ENCODE results near the gene CHST13.

CHST13 gene

DNA sequence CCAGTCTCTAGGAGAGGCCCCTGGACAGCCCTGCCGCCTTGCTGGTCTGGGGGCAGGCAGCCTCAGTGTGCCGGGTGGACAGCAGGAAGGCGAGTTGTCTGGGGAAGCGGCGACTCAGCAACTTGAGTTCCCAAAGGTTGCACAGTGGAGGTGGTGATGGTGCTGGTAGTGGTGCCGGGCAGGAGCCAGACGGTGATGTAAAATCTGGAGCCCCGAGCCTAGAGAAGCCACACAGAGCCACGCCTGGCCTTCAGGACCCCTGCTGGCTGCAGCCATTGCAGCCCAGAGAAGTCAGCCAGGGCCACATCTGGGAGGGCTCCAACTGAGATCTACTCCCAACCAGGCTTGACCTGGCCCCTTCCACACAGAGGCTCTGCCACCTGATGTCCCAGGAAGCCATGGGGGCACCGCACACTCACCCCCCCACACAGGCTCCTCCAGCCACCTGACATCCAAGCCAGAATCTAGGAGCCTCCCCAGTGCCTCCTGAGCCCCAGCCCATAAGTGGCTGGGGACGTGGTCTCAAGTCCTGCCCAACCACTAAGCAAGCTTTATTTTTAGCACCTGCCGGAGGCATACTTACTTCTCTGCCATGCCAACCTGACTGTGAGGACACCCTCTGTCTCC, 26.0 kb downstream of the CHST13 start:
- DNase-seq (ENCODE audit: low read depth, low spot score) = no peak
- Histone ChIP-seq H3K4me1 (ENCODE audit: control insufficient read depth, insufficient read depth, low read length) (peaks cover 7% of the 10 kb centered on the region), H3K27ac (ENCODE audit: low read length) (no peak overlapping the region), H3K27me3 (ENCODE audit: control insufficient read depth, insufficient read depth, low read length) (no peaks in the 10 kb centered on the region), H3K9me3 (ENCODE audit: control insufficient read depth, insufficient read depth, low read length) (no peaks in the 10 kb centered on the region), H3K4me3 (ENCODE audit: low read length) (no peak overlapping the region), H3K36me3 (ENCODE audit: control insufficient read depth, insufficient read depth, low read length) (no peaks in the 10 kb centered on the region)
- no CpG with 5 or more reads among the region's 12 CpGs for WGBS (ENCODE audit: insufficient coverage, insufficient read length)

DNA sequence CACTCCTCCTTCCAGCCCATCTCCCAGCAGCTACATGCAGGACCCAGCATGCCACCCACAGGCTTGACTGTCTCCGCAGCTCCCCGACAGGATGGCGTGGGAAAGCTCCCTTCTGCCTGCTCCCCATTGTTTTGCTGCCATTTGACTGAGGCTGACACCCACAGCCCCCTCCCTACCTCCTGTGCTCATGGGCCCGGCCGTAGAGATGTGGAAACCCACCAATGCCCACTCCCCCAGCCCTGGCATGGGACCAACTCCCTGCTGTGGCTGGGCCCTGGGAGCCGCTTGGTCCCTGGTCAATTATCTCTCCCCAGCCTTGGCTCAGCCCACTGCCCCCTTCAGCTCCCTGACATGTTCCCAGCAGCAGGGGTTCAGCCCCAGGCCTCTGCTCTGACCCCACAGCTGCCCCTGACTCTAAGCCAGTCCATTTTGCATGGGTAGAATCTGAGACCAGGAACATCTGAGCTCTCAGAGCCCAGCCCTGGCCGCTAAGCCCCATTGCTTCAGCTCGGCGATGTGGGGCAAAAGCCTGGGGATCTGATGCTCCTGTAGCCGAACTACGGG, 26.6 kb downstream of the CHST13 start:
- Histone ChIP-seq H3K4me1 (ENCODE audit: control insufficient read depth, insufficient read depth, low read length) (peaks cover 7% of the 10 kb centered on the region), H3K9me3 (ENCODE audit: control insufficient read depth, insufficient read depth, low read length) (no peaks in the 10 kb centered on the region), H3K4me3 (ENCODE audit: low read length) (no peak overlapping the region), H3K27ac (ENCODE audit: low read length) (no peak overlapping the region), H3K36me3 (ENCODE audit: control insufficient read depth, insufficient read depth, low read length) (no peaks in the 10 kb centered on the region), H3K27me3 (ENCODE audit: control insufficient read depth, insufficient read depth, low read length) (no peaks in the 10 kb centered on the region)
- no CpG with 5 or more reads among the region's 11 CpGs for WGBS (ENCODE audit: insufficient coverage, insufficient read length)
- DNase-seq (ENCODE audit: low read depth, low spot score) = no peak

DNA sequence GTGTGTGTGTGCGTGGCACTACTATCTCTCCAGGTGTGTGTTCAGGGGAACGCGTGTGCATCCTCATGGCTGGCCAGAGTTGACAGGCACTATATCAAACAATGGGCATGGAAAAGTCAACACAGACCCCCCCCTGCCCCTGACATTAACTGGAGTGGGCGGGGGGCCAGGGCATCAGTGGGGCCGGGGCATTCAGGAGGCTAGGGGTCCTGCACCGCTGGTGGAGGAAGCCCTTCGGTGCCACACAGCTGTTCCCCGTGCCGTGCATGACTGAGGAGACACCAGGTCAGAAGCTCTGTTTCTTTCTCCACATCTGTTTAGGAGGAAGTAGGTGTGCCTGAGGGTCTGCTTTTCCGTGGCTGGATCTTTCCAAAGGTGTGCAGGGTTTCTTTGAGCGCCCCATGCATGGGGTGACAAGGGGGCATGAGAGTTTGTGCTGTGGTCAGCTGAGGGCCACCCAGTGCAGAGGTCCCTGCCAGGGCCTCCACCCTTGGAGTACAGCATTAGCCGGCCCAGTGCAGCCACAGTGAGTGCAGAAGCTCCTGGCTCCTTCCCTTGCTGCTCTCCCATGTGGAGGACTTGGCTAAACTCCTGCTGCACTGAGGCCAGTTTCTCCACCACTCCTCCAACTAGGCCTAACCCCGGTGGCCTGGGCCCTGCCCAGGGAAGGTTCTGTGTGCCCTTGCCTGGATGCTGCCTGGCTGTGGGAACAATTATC, 27.3 kb downstream of the CHST13 start:
- peaks cover 7% of the 10 kb centered on the region for H3K4me1 ChIP-seq (ENCODE audit: control insufficient read depth, insufficient read depth, low read length)
- no peaks in the 10 kb centered on the region for H3K9me3 ChIP-seq (ENCODE audit: control insufficient read depth, insufficient read depth, low read length)
- no peaks in the 10 kb centered on the region for H3K27me3 ChIP-seq (ENCODE audit: control insufficient read depth, insufficient read depth, low read length)
- no peak overlapping the region for H3K27ac ChIP-seq (ENCODE audit: low read length)
- H3K4me3 ChIP-seq (ENCODE audit: low read length) = no peak overlapping the region
- no CpG with 5 or more reads among the region's 13 CpGs for WGBS (ENCODE audit: insufficient coverage, insufficient read length)
- DNase-seq (ENCODE audit: low read depth, low spot score) = no peak
- no peaks in the 10 kb centered on the region for H3K36me3 ChIP-seq (ENCODE audit: control insufficient read depth, insufficient read depth, low read length)

DNA sequence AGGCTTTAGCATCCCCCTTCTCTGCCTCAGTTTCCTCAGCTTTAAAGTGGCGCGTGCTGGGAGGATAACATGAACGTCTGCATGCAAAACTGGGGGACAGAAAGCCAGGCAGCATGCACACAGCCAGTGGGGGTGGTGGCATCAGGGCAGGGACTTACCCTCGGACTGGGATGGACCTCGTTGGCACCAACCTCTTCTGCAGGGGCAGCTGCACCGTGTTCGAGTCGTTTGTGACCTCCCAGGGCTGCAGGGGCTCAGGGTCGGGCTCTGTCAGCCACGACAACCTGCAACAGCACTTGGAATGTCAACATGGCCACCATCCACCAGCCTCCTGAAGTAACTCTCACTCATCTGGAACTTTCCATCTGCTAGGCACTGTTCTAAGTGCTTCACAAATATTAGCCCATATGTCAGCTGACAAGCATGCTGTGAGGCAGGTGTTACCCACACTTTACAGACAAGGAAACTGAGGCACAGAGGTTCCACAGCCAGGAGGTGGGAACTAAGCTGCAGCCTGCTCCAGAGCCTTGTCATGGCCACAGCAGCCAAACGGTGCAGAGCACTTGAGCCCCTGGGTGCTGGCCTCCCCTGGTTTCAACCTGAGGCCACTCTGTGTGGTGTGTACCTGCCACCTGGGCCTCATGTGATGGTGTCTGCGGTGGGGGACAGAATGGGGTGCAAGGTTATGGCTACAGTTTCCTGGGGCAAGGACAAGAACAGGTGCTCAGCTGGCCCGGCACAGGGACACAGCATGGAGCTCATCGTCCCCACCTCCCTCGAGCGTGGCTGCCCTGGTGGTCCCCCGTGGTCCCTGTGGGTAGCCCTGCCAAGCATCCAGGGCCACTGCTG, 28.1 kb downstream of the CHST13 start:
- no peak for DNase-seq (ENCODE audit: low read depth, low spot score)
- Histone ChIP-seq H3K36me3 (ENCODE audit: control insufficient read depth, insufficient read depth, low read length) (no peaks in the 10 kb centered on the region), H3K4me1 (ENCODE audit: control insufficient read depth, insufficient read depth, low read length) (peaks cover 7% of the 10 kb centered on the region), H3K4me3 (ENCODE audit: low read length) (no peak overlapping the region), H3K9me3 (ENCODE audit: control insufficient read depth, insufficient read depth, low read length) (no peaks in the 10 kb centered on the region), H3K27me3 (ENCODE audit: control insufficient read depth, insufficient read depth, low read length) (no peaks in the 10 kb centered on the region), H3K27ac (ENCODE audit: low read length) (no peak overlapping the region)
- WGBS (ENCODE audit: insufficient coverage, insufficient read length) = no CpG with 5 or more reads among the region's 17 CpGs

DNA sequence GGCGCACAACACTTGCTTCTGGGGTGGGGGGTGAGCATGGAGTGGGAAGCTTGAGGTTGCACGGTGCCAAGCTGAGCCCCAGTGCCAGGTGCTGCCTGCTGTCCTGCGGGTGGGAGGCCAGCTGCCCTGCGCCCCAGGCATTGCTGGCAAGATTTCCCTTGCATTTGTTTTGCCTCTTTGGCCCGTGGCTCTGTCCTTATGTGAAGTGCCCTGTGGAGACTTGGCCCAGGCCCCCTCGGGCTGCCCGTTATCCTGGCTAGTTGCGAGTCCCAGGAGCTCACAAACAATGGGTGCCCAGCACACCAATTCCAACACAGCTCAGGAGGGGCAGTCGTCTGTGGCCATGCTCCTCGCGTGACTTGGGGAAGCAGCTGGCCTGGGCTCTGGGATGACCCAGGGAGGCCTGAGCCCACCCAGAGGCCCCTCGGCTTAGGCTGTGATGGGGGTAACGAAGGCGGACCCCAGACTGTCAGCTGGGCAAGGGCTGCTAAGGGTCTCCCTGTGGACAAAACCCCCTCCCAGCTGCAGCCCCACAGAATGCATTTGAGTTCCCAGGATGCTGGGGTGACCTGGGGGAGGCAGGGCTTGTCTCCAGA, 28.8 kb downstream of the CHST13 start:
- H3K4me3 ChIP-seq (ENCODE audit: low read length) = no peak overlapping the region
- H3K4me1 ChIP-seq (ENCODE audit: control insufficient read depth, insufficient read depth, low read length) = peaks cover 6% of the 10 kb centered on the region
- DNase-seq (ENCODE audit: low read depth, low spot score) = no peak
- no peaks in the 10 kb centered on the region for H3K9me3 ChIP-seq (ENCODE audit: control insufficient read depth, insufficient read depth, low read length)
- no peaks in the 10 kb centered on the region for H3K36me3 ChIP-seq (ENCODE audit: control insufficient read depth, insufficient read depth, low read length)
- H3K27ac ChIP-seq (ENCODE audit: low read length) = no peak overlapping the region
- no CpG with 5 or more reads among the region's 14 CpGs for WGBS (ENCODE audit: insufficient coverage, insufficient read length)
- H3K27me3 ChIP-seq (ENCODE audit: control insufficient read depth, insufficient read depth, low read length) = no peaks in the 10 kb centered on the region

DNA sequence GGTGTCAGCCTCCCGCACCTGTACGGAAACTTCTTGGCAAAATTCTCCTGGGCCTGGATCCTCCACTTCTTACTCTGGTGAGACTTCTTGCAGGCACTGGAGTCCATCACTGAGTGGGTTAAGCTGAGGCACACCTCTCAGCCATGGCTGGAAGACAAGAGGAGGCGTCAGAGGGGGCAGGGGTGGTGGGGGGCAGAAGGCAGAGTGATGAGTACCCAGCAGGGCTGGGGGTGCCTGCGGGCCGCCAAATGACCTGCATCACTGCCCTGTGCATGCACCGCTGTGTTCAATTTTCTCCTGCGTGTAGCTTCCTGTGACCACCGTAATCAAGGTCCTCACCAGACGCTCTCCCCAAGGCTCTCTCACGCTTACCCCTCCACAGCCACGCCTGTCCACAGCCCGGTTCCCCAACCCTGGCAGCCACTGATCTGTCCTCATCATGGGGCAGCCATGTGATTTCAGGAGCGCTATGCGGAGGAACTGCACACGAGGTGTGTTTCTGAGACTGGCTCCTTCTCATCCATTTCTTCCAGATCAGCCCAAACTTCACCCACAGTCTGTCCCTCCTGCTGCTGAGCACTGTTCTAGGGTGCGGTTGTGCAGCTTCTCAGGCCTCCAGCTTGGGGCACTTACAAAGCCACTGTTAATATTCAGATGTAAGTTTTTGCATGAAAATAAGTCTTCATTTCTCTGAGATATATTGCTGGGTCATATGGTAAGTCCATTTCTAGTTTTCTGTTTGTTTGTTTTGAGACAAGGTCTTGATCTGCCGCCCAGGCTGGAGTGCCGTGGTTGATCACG, 29.5 kb downstream of the CHST13 start:
- DNase-seq (ENCODE audit: low read depth, low spot score) = no peak
- no CpG with 5 or more reads among the region's 19 CpGs for WGBS (ENCODE audit: insufficient coverage, insufficient read length)
- H3K4me3 ChIP-seq (ENCODE audit: low read length) = no peak overlapping the region
- H3K27me3 ChIP-seq (ENCODE audit: control insufficient read depth, insufficient read depth, low read length) = no peaks in the 10 kb centered on the region
- H3K27ac ChIP-seq (ENCODE audit: low read length) = no peak overlapping the region
- H3K9me3 ChIP-seq (ENCODE audit: control insufficient read depth, insufficient read depth, low read length) = no peaks in the 10 kb centered on the region
- no peaks in the 10 kb centered on the region for H3K36me3 ChIP-seq (ENCODE audit: control insufficient read depth, insufficient read depth, low read length)
- H3K4me1 ChIP-seq (ENCODE audit: control insufficient read depth, insufficient read depth, low read length) = peaks cover 4% of the 10 kb centered on the region

DNA sequence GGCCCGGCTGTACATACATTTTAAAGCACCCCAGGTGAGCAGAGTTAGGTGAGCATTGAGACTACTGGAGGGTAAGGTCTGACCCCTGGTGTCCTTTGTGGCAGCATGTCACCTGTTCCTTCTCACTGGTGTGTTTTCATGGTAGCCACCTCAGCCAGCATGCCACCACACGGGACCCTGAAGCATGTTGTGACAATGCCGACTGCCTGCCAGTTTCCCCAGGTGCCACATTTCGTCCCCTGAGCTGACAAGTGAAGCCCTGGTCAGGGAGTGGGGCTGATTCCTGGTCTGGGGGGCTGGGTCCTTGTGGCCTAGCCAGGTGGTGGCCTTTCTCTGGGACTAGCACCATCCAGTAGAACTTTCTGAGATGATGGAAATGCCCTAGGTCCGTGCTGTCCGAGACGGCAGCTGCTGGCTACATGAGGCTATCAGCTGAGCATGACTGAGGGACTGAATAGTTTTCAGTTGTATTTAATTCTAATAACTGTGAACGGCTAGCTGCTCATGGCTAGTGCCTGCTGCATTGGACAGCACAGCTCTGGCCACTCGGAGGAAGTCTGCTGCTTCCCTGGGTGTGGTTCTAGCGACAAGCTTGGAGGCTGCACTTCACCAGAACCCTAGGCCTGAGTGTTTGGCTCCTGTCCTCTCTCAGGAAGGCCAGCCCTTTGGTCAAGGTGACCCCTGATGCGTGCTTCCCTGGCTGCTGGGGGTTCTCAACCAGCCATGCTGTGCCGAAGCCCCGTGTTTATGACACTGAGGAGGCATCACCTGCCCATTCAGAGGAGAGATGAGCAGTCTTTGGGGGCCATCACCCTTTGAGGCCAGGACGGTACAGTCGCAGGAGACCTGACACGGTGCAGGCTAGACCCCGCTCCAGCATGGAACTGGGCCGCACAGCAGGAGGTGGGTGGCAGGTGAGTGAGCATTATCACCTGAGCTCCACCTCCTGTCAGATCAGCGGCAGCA, 30.9 kb downstream of the CHST13 start:
- Histone ChIP-seq H3K27ac (ENCODE audit: low read length) (no peak overlapping the region), H3K4me1 (ENCODE audit: control insufficient read depth, insufficient read depth, low read length) (peaks cover under 1% of the 10 kb centered on the region), H3K9me3 (ENCODE audit: control insufficient read depth, insufficient read depth, low read length) (no peaks in the 10 kb centered on the region), H3K4me3 (ENCODE audit: low read length) (no peak overlapping the region), H3K27me3 (ENCODE audit: control insufficient read depth, insufficient read depth, low read length) (no peaks in the 10 kb centered on the region), H3K36me3 (ENCODE audit: control insufficient read depth, insufficient read depth, low read length) (no peaks in the 10 kb centered on the region)
- no peak for DNase-seq (ENCODE audit: low read depth, low spot score)
- no CpG with 5 or more reads among the region's 19 CpGs for WGBS (ENCODE audit: insufficient coverage, insufficient read length)

DNA sequence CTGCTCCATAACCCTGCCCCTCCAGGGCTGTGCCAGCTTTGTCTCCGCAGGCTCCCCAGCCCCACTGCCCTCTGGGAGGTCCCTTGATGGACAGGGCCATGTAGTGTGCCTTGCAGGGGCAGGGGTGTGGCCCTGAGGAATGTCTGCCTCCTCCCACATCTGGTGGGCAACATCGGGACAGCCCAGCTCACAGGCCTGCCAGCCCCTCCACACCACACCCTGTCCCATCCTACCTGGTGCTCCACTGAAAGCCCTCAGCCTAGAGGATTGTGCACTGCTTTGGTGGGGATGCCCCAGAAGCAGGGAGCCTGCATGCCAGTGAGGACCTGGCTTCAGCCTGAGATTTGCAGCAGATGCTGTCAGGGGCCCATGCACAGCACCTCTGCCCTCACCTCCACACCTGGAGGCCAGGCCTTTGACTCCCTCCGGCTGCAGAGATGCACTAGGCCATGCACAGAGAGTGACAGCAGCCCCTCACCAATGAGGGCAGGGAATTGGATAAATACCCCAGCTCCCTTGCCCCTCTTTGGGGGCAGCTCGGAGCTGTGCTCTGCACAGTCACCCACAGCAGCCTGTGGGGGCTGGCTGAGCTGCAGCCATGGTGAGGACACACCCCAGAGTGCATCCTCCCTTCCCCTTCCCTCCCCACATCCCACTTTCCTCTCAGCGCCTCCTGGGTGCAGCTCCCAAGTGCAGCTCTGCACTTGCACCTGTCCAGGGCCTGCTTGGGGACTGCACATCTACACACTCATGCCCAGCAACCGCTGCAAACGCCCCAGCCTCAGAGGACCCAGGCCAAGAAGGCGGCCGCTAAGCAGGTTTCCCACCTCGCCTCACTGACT, 32.1 kb downstream of the CHST13 start:
- H3K4me1 ChIP-seq (ENCODE audit: control insufficient read depth, insufficient read depth, low read length) = no peaks in the 10 kb centered on the region
- H3K27me3 ChIP-seq (ENCODE audit: control insufficient read depth, insufficient read depth, low read length) = no peaks in the 10 kb centered on the region
- DNase-seq (ENCODE audit: low read depth, low spot score) = no peak
- WGBS (ENCODE audit: insufficient coverage, insufficient read length) = no CpG with 5 or more reads among the region's 10 CpGs
- no peaks in the 10 kb centered on the region for H3K36me3 ChIP-seq (ENCODE audit: control insufficient read depth, insufficient read depth, low read length)
- H3K9me3 ChIP-seq (ENCODE audit: control insufficient read depth, insufficient read depth, low read length) = no peaks in the 10 kb centered on the region
- H3K4me3 ChIP-seq (ENCODE audit: low read length) = no peak overlapping the region
- no peak overlapping the region for H3K27ac ChIP-seq (ENCODE audit: low read length)

Measured in iPS DF 6.9 (cell line).